Measurements from ENCODE around the gene TMPRSS5. TPM values are rescaled to one million over a fixed set of nuclear protein-coding genes. Genes with fewer than 3 reads are reported as not detected.
"Not testable (repeated sequence)": the region's sequence is repeated elsewhere in the genome, so short reads cannot be mapped to it uniquely, and the experiment has no call there.

The TMPRSS5 gene
- total RNA-seq, 1 donor from 2014 or later = 1.6 TPM

DNA sequence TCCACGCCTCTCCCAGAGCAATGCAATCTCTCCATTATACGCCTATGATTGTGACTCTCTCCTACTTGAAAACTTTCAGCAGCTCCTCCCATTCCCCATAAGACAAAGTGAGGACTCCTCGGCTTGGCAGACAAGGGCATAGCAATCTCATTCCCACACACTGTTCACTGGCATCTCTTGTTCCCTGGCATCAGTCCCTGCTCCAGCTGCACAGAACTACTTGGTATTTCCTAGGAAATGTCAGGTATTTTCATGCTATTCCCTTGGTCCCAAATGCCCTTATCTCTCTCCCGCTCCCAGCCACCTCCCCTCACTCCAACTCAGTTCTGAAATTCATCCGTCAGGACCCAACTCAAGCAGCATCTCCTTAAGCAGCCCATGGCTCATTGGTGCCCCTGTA is 28.4 kb downstream of the TMPRSS5 start:
- Mint-ChIP-seq H3K27ac (ENCODE audit: unreplicated experiment) (no peak overlapping the region), H3K36me3 (ENCODE audit: unreplicated experiment) (no peaks in the 10 kb centered on the region), H3K4me3 (ENCODE audit: unreplicated experiment) (no peak overlapping the region), H3K4me1 (ENCODE audit: unreplicated experiment) (peaks cover 30% of the 10 kb centered on the region), H3K27me3 (ENCODE audit: unreplicated experiment) (peaks cover 10% of the 10 kb centered on the region), H3K9me3 (ENCODE audit: unreplicated experiment) (no peaks in the 10 kb centered on the region)
- no peak for DNase-seq (ENCODE audit: extremely low spot score, unreplicated experiment)
- no peak for TF ChIP-seq CTCF (IDR thresholded peaks at IDR 0.05)

DNA sequence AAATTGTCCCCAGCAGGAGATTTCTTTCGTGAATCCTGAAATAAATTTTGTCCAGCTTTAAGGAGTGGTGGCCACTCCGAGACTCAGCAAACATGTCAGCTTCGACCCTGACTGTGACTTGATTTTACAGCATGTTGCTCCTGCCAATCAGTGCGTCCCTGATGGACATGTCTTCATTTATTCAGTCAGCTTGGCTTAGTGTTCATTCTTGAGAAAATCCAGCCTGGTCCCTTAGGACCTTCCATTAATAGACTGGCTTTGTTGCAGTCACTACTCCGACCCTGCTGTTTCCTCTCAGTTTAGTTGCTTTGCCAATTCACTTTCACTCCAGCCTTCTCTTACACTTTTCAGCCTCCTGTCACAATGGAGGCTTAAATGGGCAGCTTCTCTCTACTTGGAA is 30.5 kb downstream of the TMPRSS5 start:
- H3K9me3 Mint-ChIP-seq (ENCODE audit: unreplicated experiment) = no peaks in the 10 kb centered on the region
- peaks cover 10% of the 10 kb centered on the region for H3K27me3 Mint-ChIP-seq (ENCODE audit: unreplicated experiment)
- H3K36me3 Mint-ChIP-seq (ENCODE audit: unreplicated experiment) = no peaks in the 10 kb centered on the region
- no peak overlapping the region for H3K4me3 Mint-ChIP-seq (ENCODE audit: unreplicated experiment)
- peak overlapping the region; percentile 48 for H3K27ac Mint-ChIP-seq (ENCODE audit: unreplicated experiment)
- DNase-seq (ENCODE audit: extremely low spot score, unreplicated experiment) = no peak
- no peak for TF ChIP-seq CTCF (IDR thresholded peaks at IDR 0.05)
- peaks cover 21% of the 10 kb centered on the region for H3K4me1 Mint-ChIP-seq (ENCODE audit: unreplicated experiment)

GRCh38 chr11:113675003-113675561 is 31.0 kb downstream of the TMPRSS5 start:
- Mint-ChIP-seq H3K4me3 (ENCODE audit: unreplicated experiment) (no peak overlapping the region), H3K4me1 (ENCODE audit: unreplicated experiment) (peaks cover 21% of the 10 kb centered on the region), H3K27ac (ENCODE audit: unreplicated experiment) (no peak overlapping the region), H3K27me3 (ENCODE audit: unreplicated experiment) (peaks cover 9% of the 10 kb centered on the region), H3K9me3 (ENCODE audit: unreplicated experiment) (no peaks in the 10 kb centered on the region), H3K36me3 (ENCODE audit: unreplicated experiment) (no peaks in the 10 kb centered on the region)
- DNase-seq (ENCODE audit: extremely low spot score, unreplicated experiment) = no peak
- no peak for TF ChIP-seq CTCF (IDR thresholded peaks at IDR 0.05)

GRCh38 chr11:113674397-113674685 is 31.8 kb downstream of the TMPRSS5 start:
- no peak for DNase-seq (ENCODE audit: extremely low spot score, unreplicated experiment)
- H3K27ac Mint-ChIP-seq (ENCODE audit: unreplicated experiment) = no peak overlapping the region
- no peaks in the 10 kb centered on the region for H3K9me3 Mint-ChIP-seq (ENCODE audit: unreplicated experiment)
- H3K4me3 Mint-ChIP-seq (ENCODE audit: unreplicated experiment) = no peak overlapping the region
- no peaks in the 10 kb centered on the region for H3K36me3 Mint-ChIP-seq (ENCODE audit: unreplicated experiment)
- peaks cover 5% of the 10 kb centered on the region for H3K27me3 Mint-ChIP-seq (ENCODE audit: unreplicated experiment)
- H3K4me1 Mint-ChIP-seq (ENCODE audit: unreplicated experiment) = peaks cover 21% of the 10 kb centered on the region
- no peak for TF ChIP-seq CTCF (IDR thresholded peaks at IDR 0.05)

DNA sequence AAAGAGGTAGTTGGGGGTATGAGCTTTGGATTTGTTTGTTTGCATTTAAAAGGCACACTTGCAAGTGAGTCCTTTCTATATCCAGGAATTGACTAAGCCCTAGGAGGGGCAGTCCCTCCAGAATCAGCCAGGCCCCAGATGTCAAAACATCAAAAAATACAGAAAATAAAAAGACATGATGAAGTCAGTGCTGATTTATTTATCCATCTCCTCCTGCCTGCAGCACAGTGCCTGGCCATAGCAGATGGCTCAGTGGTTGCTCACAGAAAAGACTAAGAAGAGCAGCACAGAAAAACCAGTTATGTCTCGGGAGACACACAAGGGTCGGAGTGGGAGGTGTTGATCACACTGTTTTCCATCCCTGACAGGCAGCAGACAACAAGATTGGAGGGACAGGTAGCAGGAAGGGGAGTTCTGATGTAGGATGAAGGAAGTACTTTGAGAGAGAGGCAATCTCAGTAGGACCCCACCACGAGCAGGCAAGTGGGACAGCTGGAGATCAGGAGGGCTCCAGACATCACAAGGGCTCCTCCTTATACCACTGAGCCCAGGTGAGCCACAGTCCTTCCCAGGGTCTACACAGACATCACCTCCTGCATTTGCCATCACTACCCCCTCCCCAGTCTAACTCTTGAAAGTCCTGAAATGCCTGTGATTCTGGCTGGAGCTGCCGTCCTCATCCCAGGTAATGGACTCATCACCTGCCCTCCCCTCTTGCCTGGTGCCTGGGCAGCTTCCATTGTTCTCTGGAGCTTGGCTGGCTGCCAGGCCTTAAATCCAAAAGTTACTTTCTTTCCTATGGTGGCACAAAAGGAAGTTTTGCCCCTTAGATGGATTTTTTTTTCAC is 32.3 kb downstream of the TMPRSS5 start:
- H3K9me3 Mint-ChIP-seq (ENCODE audit: unreplicated experiment) = no peaks in the 10 kb centered on the region
- no peak overlapping the region for H3K4me3 Mint-ChIP-seq (ENCODE audit: unreplicated experiment)
- H3K27me3 Mint-ChIP-seq (ENCODE audit: unreplicated experiment) = peaks cover 5% of the 10 kb centered on the region
- H3K4me1 Mint-ChIP-seq (ENCODE audit: unreplicated experiment) = peaks cover 21% of the 10 kb centered on the region
- no peaks in the 10 kb centered on the region for H3K36me3 Mint-ChIP-seq (ENCODE audit: unreplicated experiment)
- H3K27ac Mint-ChIP-seq (ENCODE audit: unreplicated experiment) = no peak overlapping the region
- no peak for TF ChIP-seq CTCF (IDR thresholded peaks at IDR 0.05)
- no peak for DNase-seq (ENCODE audit: extremely low spot score, unreplicated experiment)

DNA sequence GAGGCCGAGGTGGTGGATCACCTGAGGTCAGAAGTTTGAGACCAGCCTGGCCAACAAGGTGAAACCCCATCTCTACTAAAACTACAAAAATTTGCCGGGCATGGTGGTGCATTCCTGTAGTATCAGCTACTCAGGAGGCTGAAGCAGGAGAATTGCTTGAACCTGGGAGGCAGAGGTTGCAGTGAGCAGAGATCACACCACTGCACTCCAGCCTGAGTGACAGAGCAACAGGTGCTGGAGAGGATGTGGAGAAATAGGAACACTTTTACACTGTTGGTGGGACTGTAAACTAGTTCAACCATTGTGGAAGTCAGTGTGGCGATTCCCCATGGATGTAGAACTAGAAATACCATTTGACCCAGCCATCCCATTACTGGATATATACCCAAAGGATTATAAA is 34.2 kb downstream of the TMPRSS5 start:
- not testable (repeated sequence) for H3K4me3 Mint-ChIP-seq (ENCODE audit: unreplicated experiment); H3K9me3 Mint-ChIP-seq (ENCODE audit: unreplicated experiment); H3K27me3 Mint-ChIP-seq (ENCODE audit: unreplicated experiment); H3K27ac Mint-ChIP-seq (ENCODE audit: unreplicated experiment); H3K36me3 Mint-ChIP-seq (ENCODE audit: unreplicated experiment); DNase-seq (ENCODE audit: extremely low spot score, unreplicated experiment)
- H3K4me1 Mint-ChIP-seq (ENCODE audit: unreplicated experiment) = peaks cover 21% of the 10 kb centered on the region
